CD14-positive monocyte (primary cell): ENCODE data around the gene GMDS. TPM values are rescaled to one million over a fixed set of nuclear protein-coding genes. Genes with fewer than 3 reads are reported as not detected.

ENCODE experiments used
- DNase-seq, 3 donors: peaks; one replicate each; pipeline ENCODE4 v3.0.0-alpha.2; 2011 to 2022
- H2AFZ ChIP-seq: 2 replicates; pipeline ENCODE4 v1.6.0; 2012; ENCODE audit warnings: mild to moderate bottlenecking, low read depth, low read length, inconsistent platforms; ENCODE audit not compliant: insufficient read depth, poor library complexity, severe bottlenecking
- H3K27ac ChIP-seq, 2 donors: 1 replicate in 1 of 2; 2 replicates in 1 of 2; pipeline ENCODE4 v1.5.1; 2012 to 2013; ENCODE audit warnings: low read length in 2 of 2, control low read depth in 1 of 2, inconsistent platforms in 1 of 2, low read depth in 1 of 2, mild to moderate bottlenecking in 1 of 2
- H3K27me3 ChIP-seq, 2 donors: one replicate each; pipeline versions ENCODE4 v1.6.0 to v1.6.1; 2011 to 2013; ENCODE audit warnings: low read length in 2 of 2; ENCODE audit not compliant: control insufficient read depth in 2 of 2, insufficient read depth in 2 of 2
- H3K36me3 ChIP-seq, 2 donors: replicated peaks in 1 of 2; 1 replicate in 1 of 2; 2 replicates in 1 of 2; pipeline versions ENCODE4 v1.5.1 to v1.6.1; 2012 to 2013; ENCODE audit warnings: low read length in 2 of 2, control low read depth in 1 of 2, inconsistent platforms in 1 of 2, mild to moderate bottlenecking in 1 of 2; ENCODE audit not compliant: insufficient read depth in 2 of 2, control insufficient read depth in 1 of 2
- H3K4me1 ChIP-seq, 2 donors: 1 replicate in 1 of 2; 2 replicates in 1 of 2; pipeline versions ENCODE4 v1.5.1 to v1.6.1; 2012 to 2013; ENCODE audit warnings: low read length in 2 of 2, control low read depth in 1 of 2, inconsistent platforms in 1 of 2, mild to moderate bottlenecking in 1 of 2, moderate library complexity in 1 of 2; ENCODE audit not compliant: insufficient read depth in 2 of 2, control insufficient read depth in 1 of 2
- H3K4me2 ChIP-seq: replicated peaks from 2 replicates; pipeline ENCODE3; 2012; ENCODE audit warnings: low read length, moderate library complexity, mild to moderate bottlenecking; ENCODE audit not compliant: poor library complexity, severe bottlenecking; ENCODE audit errors: extremely low read depth
- H3K4me3 ChIP-seq, 3 experiments: fragments of 200-600 bp in 1 of 3; sonication (generic) in 1 of 3; replicated peaks in 1 of 3; 1 replicate in 2 of 3; 2 replicates in 1 of 3; pipeline ENCODE4 v1.5.1; 2011 to 2013; ENCODE audit warnings: low read length in 3 of 3, mild to moderate bottlenecking in 3 of 3, control low read depth in 2 of 3, low read depth in 2 of 3, inconsistent platforms in 1 of 3, moderate library complexity in 1 of 3
- H3K79me2 ChIP-seq: 2 replicates; pipeline ENCODE4 v1.6.0; 2012; ENCODE audit warnings: mild to moderate bottlenecking, control low read depth, inconsistent platforms, low read length, moderate library complexity; ENCODE audit not compliant: insufficient read depth
- H3K9ac ChIP-seq: 2 replicates; pipeline ENCODE4 v1.6.0; 2017; ENCODE audit warnings: low read length, mild to moderate bottlenecking; ENCODE audit not compliant: insufficient read depth, poor library complexity, severe bottlenecking
- H3K9me3 ChIP-seq, 2 donors: replicated peaks in 1 of 2; 1 replicate in 1 of 2; 2 replicates in 1 of 2; pipeline versions ENCODE4 v1.5.1 to v1.6.1; 2012 to 2013; ENCODE audit warnings: low read length in 2 of 2, control low read depth in 1 of 2; ENCODE audit not compliant: control insufficient read depth in 1 of 2, insufficient read depth in 1 of 2
- H4K20me1 ChIP-seq: 2 replicates; pipeline ENCODE4 v1.6.0; 2012; ENCODE audit warnings: mild to moderate bottlenecking, low read length, control low read depth, moderate library complexity; ENCODE audit not compliant: insufficient read depth
- H3K27ac Mint-ChIP-seq, 7 donors: one replicate each; pipeline ENCODE4 v1.8.0; 2020; ENCODE audit warnings: mild to moderate bottlenecking in 7 of 7, mixed read lengths in 7 of 7, moderate library complexity in 6 of 7, inconsistent platforms in 2 of 7
- H3K27me3 Mint-ChIP-seq, 3 donors: one replicate each; pipeline ENCODE4 v1.8.0; 2021 to 2022; ENCODE audit warnings: low read depth in 3 of 3, mild to moderate bottlenecking in 3 of 3, mixed read lengths in 3 of 3, moderate library complexity in 3 of 3, inconsistent platforms in 1 of 3
- H3K36me3 Mint-ChIP-seq, 2 donors: one replicate each; pipeline ENCODE4 v1.8.0; 2020; ENCODE audit warnings: mixed read lengths in 2 of 2, inconsistent platforms in 1 of 2, mild to moderate bottlenecking in 1 of 2
- H3K4me1 Mint-ChIP-seq: one replicate; pipeline ENCODE4 v1.8.0; 2020; ENCODE audit warnings: mild to moderate bottlenecking, mixed read lengths
- H3K4me3 Mint-ChIP-seq, 2 donors: one replicate each; pipeline ENCODE4 v1.8.0; 2020; ENCODE audit warnings: mild to moderate bottlenecking in 2 of 2, mixed read lengths in 2 of 2, moderate library complexity in 1 of 2
- H3K9me3 Mint-ChIP-seq, 7 donors: one replicate each; pipeline ENCODE4 v1.8.0; 2020 to 2022; ENCODE audit warnings: mixed read lengths in 7 of 7, mild to moderate bottlenecking in 6 of 7, moderate library complexity in 6 of 7, inconsistent platforms in 2 of 7
- CTCF ChIP-seq: fragments of 200-600 bp; IDR thresholded peaks from one replicate; pipeline ENCODE4 v1.8.0; 2022; ENCODE audit warnings: antibody characterized with exemption, mild to moderate bottlenecking
- WGBS: methylation state at CpG from one replicate; pipeline ENCODE4 v1.1.5; 2013; ENCODE audit warnings: missing lambda C conversion rate; ENCODE audit not compliant: insufficient coverage; 5-methylcytosine and 5-hydroxymethylcytosine counted together
- intact Hi-C, 2 donors: fragments of 100-400 bp; cut with micrococcal nuclease; formaldehyde crosslinking; loops; one replicate each; pipeline versions ENCODE4 v1.15.0 to v1.15.1; 2023
- polyA plus RNA-seq, 3 donors: library from polyadenylated mRNA; depleted of rRNA in 1 of 3; unstranded in 2 of 3; stranded (reverse) in 1 of 3; fragments of 300-500 nt in 2 of 3; fragments of >200 nt in 1 of 3; fragmentation: Illumina TruSeq in 2 of 3; gene quantifications; 1 replicate in 2 of 3; 2 replicates in 1 of 3; pipeline ENCODE4 v1.2.3, GENCODE V29; 2012 to 2021

GMDS gene
- polyA plus RNA-seq, 3 donors, result 10.5 to 19.9 (median 17.6) TPM

- no peak for TF ChIP-seq CTCF
- intact Hi-C loops, result no loop called here
- H3K9ac ChIP-seq, result no peak overlapping the region
- no peaks in the 10 kb centered on the region for H4K20me1 ChIP-seq
- Mint-ChIP-seq H3K36me3 (no peaks in the 10 kb centered on the region), H3K27ac (no peak overlapping the region), H3K4me1 (no peaks in the 10 kb centered on the region), H3K27me3 (peaks cover 4 to 13% (median 11%) of the 10 kb centered on the region in 3 donors), H3K4me3 (no peak overlapping the region), H3K9me3 (peaks cover 0 to 8% (median 2%) of the 10 kb centered on the region in 7 donors)
- no peak overlapping the region for H3K4me3 ChIP-seq
- H2AFZ ChIP-seq, result no peak overlapping the region
- no peaks in the 10 kb centered on the region for H3K27me3 ChIP-seq
- H3K79me2 ChIP-seq, result no peaks in the 10 kb centered on the region
- DNase-seq, result no peak
- no peaks in the 10 kb centered on the region for H3K36me3 ChIP-seq
- no peak overlapping the region for H3K27ac ChIP-seq
- H3K4me1 ChIP-seq, result no peaks in the 10 kb centered on the region
- WGBS, result 91% methylated on average over 4 of the region's 5 CpGs
- no peaks in the 10 kb centered on the region for H3K9me3 ChIP-seq
- H3K4me2 ChIP-seq, result no peak overlapping the region
Measured at GRCh38 chr6:1586861-1587450, 658.4 kb downstream of the GMDS start.

- Histone ChIP-seq H3K36me3 (no peaks in the 10 kb centered on the region), H3K4me3 (no peak overlapping the region), H3K79me2 (no peaks in the 10 kb centered on the region), H3K4me1 (no peaks in the 10 kb centered on the region), H4K20me1 (no peaks in the 10 kb centered on the region), H3K9me3 (no peaks in the 10 kb centered on the region), H3K27ac (no peak overlapping the region), H2AFZ (no peak overlapping the region), H3K4me2 (no peak overlapping the region), H3K27me3 (no peaks in the 10 kb centered on the region), H3K9ac (no peak overlapping the region)
- Mint-ChIP-seq H3K4me3 (no peak overlapping the region), H3K27me3 (peaks cover 4 to 11% (median 9%) of the 10 kb centered on the region in 3 donors), H3K4me1 (no peaks in the 10 kb centered on the region), H3K36me3 (no peaks in the 10 kb centered on the region), H3K27ac (no peak overlapping the region), H3K9me3 (peaks cover 0 to 7% (median 2%) of the 10 kb centered on the region in 7 donors)
- no peak for TF ChIP-seq CTCF
- WGBS, result no CpG with 5 or more reads among the region's 7 CpGs
- DNase-seq, result no peak
- intact Hi-C loops, result no loop called here
Measured at GRCh38 chr6:1586256-1586655, 659.1 kb downstream of the GMDS start.
